Iris pigment epithelial cell (primary cell): ENCODE measurements around the gene KRTAP21-2.
A peak's percentile ranks its signal among the peaks of the same experiment; 100 is the strongest.
"Not testable (repeated sequence)": the region's sequence is repeated elsewhere in the genome, so short reads cannot be mapped to it uniquely, and the experiment has no call there.

ENCODE experiments used
- DNase-seq: peaks from one replicate; pipeline ENCODE4 v3.0.0-alpha.2; 2011; ENCODE audit warnings: low read depth

The KRTAP21-2 gene

DNA sequence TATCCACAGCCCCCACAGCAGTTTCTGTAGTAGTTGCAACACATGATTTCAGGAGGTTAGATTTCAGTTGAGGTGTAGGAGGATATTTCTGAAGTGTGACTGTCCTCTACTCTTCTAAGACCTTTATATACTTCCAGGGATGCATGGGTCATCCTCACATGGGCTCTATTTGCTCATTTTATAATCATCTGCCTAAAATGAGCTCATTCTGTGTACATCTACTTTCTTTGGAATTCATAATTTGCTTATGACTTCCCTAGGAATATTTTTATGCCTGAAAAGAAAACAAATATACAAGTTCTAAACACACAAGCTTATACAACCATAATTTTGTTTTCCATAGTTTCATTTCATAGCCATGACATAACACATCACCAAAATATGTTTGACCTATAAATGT is at the start of gene KRTAP21-2:
Gene KRTAP21-2 (minus strand): TSS at position 101 of the 400 bp plus-strand sequence. CDS start 57 bp downstream, at position 44.
- DNase-seq = no peak

DNA sequence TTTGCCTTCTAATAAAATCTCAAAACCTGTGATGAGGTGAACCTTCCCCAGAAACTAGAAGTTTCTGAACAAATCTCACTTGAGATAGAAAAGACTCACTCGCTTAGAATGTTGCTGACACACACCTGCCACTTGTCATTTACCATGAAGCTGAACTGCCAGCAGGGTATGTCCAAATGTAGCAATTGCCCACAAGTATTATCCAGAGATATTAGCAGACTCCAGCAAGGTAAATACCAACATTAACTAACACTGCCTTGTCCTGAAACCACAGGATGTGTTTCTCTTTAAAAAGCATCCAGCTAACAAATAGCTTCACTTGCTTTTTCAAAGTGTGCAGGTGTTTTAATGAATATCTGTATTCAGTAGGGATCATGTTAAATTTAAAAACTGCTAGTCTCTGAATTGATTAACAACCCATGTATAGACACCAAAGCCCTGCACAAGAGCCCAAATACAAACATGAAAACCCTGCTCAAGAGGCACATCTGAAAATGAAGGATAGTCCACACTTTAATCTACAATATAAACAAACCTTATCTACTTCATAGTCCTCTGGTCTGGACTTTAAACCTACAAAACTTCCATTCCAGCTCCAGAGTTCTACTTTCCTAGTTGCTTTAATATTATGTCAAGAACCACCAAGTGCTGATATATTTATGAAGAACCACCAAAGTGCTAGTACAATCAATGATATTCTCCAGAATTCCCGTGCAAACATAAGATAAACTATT is 46.7 kb upstream of the KRTAP21-2 start:
- no peak for DNase-seq

DNA sequence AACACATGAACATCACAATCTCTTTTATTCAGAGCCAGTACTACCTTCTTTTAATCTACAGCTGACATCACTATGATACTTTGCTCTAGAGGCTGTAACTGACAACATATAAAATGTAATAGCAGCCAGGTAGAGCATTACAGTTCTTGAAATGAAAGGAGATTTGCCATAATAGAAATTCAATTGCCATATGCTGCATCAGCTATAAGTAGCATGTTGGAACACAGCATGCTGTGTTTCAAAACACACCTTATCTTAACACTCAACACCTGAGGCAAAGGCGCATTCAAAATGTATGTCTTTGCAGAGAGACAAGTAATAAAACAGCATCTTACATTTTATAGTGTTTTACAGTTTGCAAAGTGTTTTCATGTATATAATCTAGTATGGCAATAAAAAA is 32.2 kb upstream of the KRTAP21-2 start:
- no peak for DNase-seq

DNA sequence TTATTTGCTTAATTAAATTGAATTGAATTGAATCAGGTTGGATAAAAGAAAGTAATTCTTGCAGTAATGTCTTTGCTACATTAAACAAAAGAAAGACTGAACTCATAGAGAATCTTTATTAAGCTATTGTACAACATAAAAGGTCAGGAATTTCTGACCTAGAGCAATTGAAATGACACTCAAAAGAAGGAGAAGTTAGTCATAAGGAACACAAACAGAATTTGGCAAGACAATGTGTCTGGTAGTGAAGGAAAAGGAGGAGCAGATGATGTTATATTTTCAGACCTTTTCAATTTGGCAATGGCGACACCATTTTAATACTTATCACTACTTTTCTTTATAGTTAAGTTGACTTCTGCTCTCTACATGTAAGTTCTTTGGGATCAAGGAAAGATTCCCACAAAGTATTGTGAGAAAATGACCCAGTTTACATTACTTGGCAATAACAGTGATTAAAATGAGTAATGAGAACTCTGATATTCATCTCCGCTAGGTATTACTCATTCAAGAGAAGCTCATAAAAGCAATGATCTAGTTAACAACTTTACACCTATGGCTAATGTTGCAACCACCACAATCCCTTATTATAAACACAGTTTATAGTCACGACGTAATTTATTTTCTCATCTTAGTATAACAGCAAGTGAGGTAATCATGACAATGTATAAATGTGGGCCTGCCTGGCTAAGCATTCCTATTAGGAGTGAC is 22.8 kb upstream of the KRTAP21-2 start:
- DNase-seq = no peak

DNA sequence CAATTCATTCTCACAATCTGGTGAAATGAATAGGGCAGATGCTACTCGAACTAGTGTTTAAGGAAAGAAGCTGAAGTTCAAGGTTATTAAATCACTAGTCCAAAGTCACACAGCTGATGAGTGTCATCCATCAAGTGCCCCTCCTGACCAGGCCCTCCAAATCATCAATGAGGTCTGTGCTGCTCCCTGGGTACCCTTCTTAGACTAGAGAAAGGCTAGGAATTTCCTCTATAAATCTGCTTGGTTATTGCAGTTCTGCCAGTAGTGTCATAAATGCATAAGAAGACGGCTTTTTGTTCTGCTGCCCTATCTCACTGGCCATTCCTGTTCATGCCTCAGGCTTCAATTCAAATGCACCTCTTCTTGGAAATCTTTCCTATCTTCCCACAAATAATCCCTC is 13.7 kb upstream of the KRTAP21-2 start:
- DNase-seq = no peak

DNA sequence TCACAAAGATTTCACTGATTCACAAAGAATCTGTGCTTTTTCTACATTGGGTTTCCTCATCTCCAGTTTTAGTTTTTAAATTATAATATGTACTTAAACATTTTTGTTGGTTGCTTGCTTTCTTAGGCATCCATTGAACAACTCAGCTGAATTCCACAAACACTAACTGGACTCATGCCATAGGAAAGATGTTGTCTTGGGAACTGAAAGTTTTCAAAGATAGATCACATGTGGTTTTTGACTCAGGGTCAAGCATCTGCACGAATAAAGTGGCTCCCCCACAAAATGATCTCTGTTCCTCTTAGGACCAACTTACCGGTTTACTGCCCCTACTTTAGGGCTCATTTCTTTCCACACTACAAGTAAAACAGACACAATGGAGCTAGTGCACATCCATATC is 11.2 kb upstream of the KRTAP21-2 start:
- no peak for DNase-seq

DNA sequence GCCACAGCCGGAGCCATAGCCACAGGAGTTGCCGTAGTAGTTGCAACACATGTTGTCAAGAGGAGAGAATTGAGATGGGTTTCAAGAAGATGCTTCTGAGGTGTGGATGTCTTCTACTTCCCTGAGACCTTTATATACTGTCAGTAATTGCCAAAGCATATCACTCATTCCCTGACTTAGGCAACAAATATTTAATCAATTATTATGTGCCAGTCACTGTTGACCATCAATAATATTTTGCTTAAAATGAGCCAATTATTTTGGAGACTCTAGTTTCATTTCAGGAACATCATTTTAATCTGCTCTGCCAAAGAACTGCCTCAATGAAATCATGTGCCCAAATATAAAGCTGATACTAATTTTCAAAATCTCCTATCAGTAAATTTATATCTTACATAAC is 8.3 kb upstream of the KRTAP21-2 start, which contains the start of gene KRTAP21-1:
Gene KRTAP21-1 (minus strand): TSS at position 101 of the 400 bp plus-strand sequence. CDS start 50 bp downstream, at position 51.
- DNase-seq = not testable (repeated sequence)

DNA sequence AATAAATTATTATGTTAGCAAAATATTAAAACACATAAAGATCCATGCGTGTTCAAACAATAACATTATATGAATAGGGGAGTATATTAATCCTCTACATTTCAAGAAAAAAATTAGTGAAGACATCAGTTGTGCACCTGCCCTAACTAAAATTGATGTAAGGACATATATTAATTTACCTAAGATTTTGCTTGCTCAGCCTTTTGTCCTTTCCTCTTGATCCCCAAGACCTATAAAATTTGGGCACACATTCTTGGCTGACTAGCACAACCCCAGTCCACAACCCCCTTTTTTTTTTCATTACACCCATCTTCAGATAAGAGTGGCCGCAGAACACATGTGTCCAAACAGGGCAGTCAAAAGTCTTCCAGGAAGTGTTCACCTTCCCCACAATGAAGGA is 6.6 kb downstream of the KRTAP21-2 start:
- no peak for DNase-seq

DNA sequence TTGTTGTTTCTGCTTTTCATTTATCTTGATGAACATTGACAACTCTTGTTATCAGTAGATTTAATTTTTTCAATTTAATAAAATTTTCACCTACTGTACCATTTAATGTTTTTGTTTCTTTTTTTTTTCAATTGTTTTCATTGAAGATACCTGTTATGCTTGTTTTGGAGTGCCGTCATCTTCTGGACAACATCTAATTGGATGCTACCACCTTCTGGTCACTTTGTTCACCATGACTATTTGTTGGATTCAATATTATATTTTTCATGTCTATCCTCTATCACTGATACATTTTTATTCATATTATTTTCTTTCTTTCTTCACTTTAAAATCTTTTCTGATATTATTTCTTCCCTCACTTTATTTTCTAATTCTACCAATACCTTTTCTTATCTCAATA is 14.0 kb downstream of the KRTAP21-2 start:
- no peak for DNase-seq

DNA sequence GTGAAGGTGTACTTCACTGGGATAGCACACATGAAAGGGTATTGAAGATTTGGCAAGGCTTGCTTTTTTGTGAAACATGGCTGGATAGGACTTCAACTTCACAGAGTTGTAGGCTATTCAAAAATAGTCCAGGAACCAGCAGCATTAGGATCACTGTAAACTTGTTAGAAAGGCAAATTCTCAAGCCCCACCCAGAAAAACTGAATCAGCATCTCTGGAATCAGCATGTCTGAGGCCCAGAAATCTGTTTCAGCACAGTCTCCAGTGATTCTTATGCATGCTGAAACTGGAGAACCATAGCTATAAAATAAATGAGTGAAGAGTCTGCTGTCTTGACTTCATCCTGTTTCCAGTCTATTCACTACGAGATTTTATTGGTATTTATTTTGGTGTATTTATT is 20.3 kb downstream of the KRTAP21-2 start:
- no peak for DNase-seq

DNA sequence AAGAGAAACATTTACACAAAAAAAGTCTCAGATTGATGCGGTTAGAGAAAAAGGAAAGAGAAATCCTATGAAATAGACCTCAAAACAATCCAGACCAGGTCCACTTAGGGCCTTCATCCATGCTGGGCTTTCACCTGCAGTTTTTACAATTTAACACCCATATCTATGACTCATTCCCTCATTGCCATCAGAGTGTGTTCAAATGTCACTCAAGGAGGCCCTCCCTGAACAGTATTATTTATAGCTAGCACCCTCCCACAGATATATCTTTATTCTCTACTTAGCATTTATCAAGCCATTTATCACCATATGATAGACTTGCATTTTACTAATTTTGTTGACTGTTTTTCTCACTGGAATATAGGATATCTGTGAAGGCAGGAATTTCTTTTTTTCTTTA is 27.7 kb downstream of the KRTAP21-2 start:
- no peak for DNase-seq

DNA sequence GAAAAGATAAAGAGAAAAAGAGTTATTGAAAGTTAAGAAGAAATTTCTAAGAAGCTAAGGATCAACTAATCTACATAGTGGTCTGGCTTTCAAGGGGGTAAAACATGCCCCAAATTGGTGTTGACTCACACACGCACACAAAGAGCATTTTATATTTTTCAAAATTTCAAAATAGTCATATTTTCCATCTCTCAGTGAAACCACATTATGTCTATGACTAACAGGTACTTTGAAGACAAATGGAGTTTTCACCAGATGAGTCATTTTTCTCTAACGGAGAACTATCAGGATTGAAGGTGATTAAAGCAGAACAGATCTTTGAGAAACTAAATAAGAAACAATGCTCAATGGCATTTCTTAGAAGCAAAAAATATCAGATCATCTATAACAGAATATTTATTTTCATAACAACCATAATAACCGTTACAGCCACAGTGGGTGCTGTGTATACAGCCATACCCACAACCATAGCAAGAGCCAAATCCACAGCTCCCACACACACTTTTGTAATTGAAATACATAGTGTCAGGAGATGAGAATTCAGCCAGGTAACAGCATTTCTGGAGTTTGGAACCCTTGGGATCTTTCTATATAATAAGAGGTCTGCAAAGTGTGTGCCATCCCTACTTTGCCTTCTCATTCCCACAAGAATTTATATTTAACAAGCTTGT is 28.7 kb downstream of the KRTAP21-2 start, which contains the start of gene KRTAP21-3:
Gene KRTAP21-3 (minus strand): TSS at position 539 of the 671 bp plus-strand sequence. CDS start 18 bp downstream, at position 521.
- DNase-seq = peak; percentile 31

DNA sequence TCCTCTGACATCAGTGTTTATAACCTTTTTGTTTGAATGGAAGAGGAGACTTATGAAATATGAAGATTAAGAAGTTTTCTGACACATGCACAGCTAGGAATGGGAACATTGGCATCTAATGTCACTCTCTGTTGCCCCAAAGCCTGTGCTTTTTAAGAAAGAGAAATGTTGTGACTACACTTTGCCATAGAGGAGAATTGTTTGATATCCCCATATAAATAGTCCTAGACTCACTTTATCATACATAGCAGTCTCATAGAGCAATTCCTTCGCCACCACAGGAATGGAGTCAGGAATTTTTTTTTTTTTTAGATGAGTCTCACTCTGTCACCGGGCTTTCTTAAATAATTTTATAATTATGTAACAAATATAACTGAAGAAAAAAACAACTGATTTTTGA is 30.0 kb downstream of the KRTAP21-2 start:
- peak; percentile 0 for DNase-seq

DNA sequence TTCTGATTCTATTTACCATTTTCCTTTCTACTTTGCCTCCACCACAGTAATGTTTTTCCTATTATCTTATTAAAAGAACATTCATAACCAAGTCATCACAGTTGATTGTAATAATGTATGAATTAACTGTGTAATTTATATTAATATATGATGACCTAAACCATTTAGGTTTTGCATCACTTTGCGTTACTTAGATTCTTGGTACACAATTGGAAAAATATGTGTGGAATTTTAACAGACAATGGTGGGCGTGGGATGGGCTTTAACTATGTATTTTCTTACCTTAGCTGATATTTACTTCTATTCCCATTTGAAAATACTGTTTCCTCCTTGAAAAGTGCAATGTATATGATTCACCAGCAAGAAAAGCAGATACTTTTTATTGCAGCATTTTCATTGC is 32.1 kb downstream of the KRTAP21-2 start:
- no peak for DNase-seq

DNA sequence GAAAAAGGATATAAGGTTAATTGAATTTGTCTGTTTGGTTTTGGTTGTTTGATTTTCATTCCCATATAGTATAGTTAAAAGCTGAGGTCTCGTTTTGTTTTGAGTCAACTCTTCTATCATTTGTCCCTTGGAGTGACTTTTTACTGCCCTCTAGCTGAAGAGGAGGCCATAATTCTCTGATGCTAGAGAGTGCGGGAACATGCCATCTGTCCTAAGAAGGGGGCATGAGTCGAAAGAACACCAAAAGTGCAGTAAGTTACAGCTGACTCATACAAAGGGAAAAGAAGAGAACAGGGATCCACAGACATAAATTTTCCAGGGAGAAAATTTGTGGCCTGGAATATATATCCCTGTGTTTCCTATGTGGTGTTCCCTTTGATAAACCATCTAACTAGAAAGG is 32.6 kb downstream of the KRTAP21-2 start:
- DNase-seq = no peak

DNA sequence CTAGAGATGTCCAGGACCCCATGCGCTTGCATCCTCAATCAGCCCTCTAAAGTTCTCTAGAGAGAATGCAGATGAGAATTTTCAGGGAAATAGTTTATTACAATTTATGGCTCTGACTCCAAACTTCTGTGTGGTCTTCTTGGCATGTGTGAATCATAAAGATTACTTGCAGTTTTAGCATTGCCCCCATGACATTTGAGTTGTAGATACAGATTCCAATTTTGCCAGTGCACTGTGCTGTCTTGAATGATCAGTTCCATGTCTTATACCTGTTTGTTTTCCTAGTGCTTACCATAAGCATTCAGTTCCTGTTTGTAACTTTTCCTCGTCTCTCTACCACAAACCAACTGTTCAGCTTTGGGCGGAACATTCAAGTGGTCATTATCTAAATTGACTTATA is 33.3 kb downstream of the KRTAP21-2 start:
- no peak for DNase-seq

DNA sequence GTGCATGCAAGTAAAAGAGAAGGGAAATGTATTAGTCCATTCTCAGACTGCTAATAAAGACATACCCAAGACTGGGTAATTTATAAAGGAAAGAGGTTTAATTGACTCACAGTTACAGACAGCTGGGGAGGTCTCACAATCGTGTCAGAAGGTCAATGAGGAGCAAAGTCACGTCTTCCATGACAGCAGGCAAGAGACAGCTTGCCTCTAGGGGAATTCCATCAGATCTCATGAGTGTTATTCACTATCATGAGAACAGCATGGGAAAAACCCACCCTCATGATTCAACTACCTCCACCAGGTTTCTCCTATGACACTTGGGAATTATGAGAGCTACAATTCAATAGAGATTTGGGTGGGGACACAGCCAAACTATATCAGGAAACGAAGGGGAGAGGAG is 36.6 kb downstream of the KRTAP21-2 start:
- DNase-seq = no peak

DNA sequence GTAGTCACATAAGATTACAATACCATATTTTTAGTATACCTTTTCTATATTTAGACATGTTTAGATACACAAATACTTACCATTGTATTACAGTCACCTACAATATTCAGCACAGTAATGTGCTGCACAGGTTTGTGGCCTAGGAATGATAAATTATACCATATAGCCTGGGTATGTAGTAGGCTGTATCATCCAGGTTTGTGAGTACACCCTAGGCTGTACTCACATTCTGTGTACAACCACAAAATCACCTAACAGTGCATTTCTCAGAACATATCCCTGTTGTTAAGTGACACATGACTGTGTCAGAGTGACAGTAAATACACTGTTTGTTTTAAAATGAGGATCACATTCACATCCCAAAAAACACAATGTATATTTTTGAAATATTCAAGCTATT is 39.6 kb downstream of the KRTAP21-2 start:
- no peak for DNase-seq
